Stimulated activated naive B cell treated with anti-CD40 and anti-IgM and Interleukin-4, amounts not matched to agents 10 μg/mL and 1 μg/mL and 100 μg/mL, for 72 hours (primary cell): Measurements from ENCODE around the gene PIRT.

ENCODE experiments used
- ATAC-seq, 2 donors: fragments of 150-1000 bp; cut with Tn5 transposase; replicated peaks; 2 replicates each; pipeline ENCODE4 v1.10.0; 2021; ENCODE audit warnings: moderate library complexity in 1 of 2
- DNase-seq: peaks from one replicate; pipeline ENCODE4 v3.0.0; 2021
- H3K27ac Mint-ChIP-seq: one replicate; pipeline ENCODE4 v1.8.0; 2022; ENCODE audit warnings: mild to moderate bottlenecking, mixed read lengths
- H3K27me3 Mint-ChIP-seq, 2 donors: one replicate each; pipeline ENCODE4 v1.8.0; 2022; ENCODE audit warnings: mixed read lengths in 2 of 2
- H3K36me3 Mint-ChIP-seq, 2 donors: one replicate each; pipeline ENCODE4 v1.8.0; 2022; ENCODE audit warnings: mixed read lengths in 2 of 2, mild to moderate bottlenecking in 1 of 2
- H3K4me1 Mint-ChIP-seq, 2 donors: one replicate each; pipeline ENCODE4 v1.8.0; 2022; ENCODE audit warnings: mixed read lengths in 2 of 2, mild to moderate bottlenecking in 1 of 2
- H3K4me3 Mint-ChIP-seq, 2 donors: one replicate each; pipeline ENCODE4 v1.8.0; 2022; ENCODE audit warnings: mild to moderate bottlenecking in 2 of 2, mixed read lengths in 2 of 2, moderate library complexity in 1 of 2
- H3K9me3 Mint-ChIP-seq, 2 donors: one replicate each; pipeline ENCODE4 v1.8.0; 2022; ENCODE audit warnings: mixed read lengths in 2 of 2, mild to moderate bottlenecking in 1 of 2

Gene PIRT

DNA sequence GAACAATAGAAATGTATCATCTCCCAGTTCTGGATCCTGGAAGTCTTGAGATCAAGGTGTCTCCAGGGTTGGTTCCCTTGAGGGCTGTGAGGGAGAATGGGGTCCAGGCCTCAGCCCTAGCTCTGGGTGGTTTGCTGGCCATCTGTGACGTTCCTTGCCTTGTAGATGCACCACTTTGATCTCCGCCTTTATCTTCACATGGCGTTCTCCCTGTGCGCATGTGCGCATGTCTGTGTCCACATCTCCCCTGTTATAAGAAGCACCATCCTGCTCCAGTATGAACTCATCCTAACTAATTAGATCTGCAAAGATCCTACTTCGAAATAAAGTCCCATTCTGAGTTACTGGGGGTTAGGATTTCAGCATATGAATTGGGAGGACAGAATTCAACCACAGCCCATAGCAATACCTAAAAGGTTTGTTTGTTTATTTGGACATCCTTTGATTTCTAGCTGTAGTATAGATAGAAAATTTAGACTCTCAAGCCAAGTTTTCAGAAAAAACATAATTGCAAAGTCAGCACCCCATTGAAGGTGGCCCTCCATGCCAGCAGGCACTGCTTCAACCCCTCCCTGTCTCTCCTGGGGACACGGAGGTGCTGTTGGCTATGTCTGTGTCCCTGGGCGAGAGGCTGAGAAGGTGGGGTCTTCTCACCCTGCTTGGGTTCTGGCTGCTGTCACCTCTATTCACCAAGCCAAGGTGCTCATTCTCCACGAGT, 31.2 kb downstream of the PIRT start:
- no peak overlapping the region for H3K4me3 Mint-ChIP-seq
- H3K4me1 Mint-ChIP-seq: peaks cover 0 to 2% of the 10 kb centered on the region in 2 donors
- DNase-seq (no peak), ATAC-seq (no peak)
- H3K27me3 Mint-ChIP-seq: peaks cover 0 to 4% of the 10 kb centered on the region in 2 donors
- H3K27ac Mint-ChIP-seq: no peak overlapping the region
- H3K9me3 Mint-ChIP-seq: peaks cover 0 to 2% of the 10 kb centered on the region in 2 donors
- H3K36me3 Mint-ChIP-seq: no peaks in the 10 kb centered on the region

DNA sequence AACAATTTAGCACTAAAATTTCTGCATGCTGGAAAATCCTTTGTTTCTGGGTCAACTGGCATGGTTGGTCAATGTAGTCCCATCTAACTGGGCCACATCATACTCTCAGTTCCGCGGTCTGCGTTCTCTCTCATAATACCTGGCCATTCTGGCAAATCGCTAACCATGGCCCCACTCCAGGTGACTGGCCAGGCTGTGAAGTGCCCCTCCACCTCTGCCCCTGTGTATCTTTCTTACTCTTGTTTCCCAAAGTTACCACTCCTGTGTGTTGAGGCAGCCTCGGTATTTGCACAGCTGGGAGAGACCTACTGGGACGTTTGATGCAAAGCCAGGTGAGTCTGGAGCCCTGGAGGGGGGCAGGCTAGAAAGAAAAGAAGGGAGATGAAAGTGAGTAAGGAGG, 32.0 kb downstream of the PIRT start:
- Mint-ChIP-seq H3K4me1 (peaks cover 0 to 2% of the 10 kb centered on the region in 2 donors), H3K9me3 (peaks cover 0 to 2% of the 10 kb centered on the region in 2 donors), H3K36me3 (no peaks in the 10 kb centered on the region), H3K27me3 (peaks cover 0 to 4% of the 10 kb centered on the region in 2 donors), H3K27ac (no peak overlapping the region), H3K4me3 (no peak overlapping the region)
- no peak for DNase-seq
- ATAC-seq: no peak

DNA sequence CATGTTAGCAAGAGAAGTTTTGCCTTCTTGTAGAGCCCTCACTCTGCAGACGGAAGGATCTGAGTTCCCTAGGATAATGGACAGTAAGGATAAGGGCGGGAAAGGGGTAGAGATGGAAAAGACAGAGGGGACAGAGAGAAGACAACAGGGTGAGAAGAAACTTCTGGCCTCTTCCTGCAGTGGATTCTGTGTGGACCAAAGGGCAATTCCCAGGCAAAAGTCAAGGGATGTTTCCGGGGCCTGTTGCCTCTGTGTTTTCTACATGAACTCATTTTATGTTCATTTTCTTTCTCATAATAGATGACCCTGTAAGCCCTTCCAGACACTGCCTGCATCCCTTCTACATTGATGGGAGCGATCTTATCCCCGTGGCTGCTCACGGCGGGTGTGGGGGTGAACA, 33.3 kb downstream of the PIRT start:
- Mint-ChIP-seq H3K27me3 (peaks cover 0 to 4% of the 10 kb centered on the region in 2 donors), H3K9me3 (peaks cover 0 to 2% of the 10 kb centered on the region in 2 donors), H3K36me3 (no peaks in the 10 kb centered on the region), H3K4me1 (peaks cover 0 to 2% of the 10 kb centered on the region in 2 donors), H3K27ac (no peak overlapping the region), H3K4me3 (no peak overlapping the region)
- ATAC-seq (no peak), DNase-seq (no peak)

DNA sequence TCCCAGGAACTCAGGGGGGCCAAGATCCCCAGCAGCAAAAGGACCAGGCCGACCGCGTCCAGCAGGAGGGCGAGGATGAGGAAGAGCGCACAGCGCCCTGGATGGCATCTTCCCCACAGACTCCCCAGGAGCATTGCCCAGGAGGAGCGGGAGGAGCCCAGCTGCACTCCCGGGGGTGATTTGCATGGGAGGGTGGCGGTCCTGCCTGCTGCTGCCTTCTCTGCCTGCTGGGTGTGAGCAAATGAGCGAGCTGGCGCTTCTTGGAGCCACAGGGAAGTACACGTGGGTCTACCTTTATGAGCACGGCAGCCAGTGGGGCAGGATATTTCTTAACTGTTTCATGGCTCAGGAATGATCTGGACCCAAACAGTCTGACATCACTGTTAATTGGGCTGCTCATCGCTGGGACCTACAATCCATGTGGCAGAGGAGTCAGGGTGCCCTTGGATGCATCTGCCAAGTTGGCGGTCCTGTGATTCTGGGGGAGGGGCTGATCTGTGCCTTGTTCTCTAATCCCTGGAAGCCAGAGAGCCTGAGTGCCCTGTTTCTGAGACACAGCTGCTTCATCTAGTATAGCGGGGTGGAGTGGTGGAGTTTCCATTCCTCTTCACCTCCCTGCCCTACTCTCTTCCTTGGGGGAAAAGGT, 33.9 kb downstream of the PIRT start, which contains the start of gene TMEM238L:
Gene TMEM238L (minus strand): TSS at position 270 of the 646 bp plus-strand sequence. CDS start 136 bp downstream, at position 134.
- H3K9me3 Mint-ChIP-seq: no peaks in the 10 kb centered on the region
- no peak for DNase-seq
- no peak for ATAC-seq
- H3K4me3 Mint-ChIP-seq: no peak within 1 kb of the TSS
- no peak within 1 kb of the TSS for H3K27ac Mint-ChIP-seq
- H3K4me1 Mint-ChIP-seq: peaks cover 0 to 2% of the 10 kb centered on the region in 2 donors
- peaks cover 0 to 4% of the 10 kb centered on the region in 2 donors for H3K27me3 Mint-ChIP-seq
- H3K36me3 Mint-ChIP-seq: no peaks in the 10 kb centered on the region

DNA sequence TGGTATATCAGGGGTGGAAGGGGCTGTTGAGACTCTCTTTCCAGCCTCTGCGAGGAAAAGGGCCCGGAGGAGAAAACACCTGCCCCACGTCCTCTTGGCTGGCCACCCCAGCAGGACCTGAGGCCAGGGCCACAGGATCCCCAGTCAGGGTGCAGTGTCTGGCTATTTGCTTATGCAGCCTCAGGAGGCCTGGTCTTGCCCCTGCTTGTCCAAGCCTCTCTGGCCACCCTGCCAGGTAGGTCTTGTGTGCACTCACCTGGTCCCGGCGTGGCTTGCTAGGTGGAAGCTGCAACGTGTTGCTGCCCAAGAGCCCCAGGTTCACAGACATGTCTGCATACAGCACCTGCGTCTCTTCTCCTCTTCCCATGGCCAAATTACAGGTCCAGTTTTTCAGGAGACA, 34.5 kb downstream of the PIRT start:
- Mint-ChIP-seq H3K4me1 (peaks cover 0 to 2% of the 10 kb centered on the region in 2 donors), H3K27me3 (peaks cover 0 to 4% of the 10 kb centered on the region in 2 donors), H3K4me3 (no peak overlapping the region), H3K36me3 (no peaks in the 10 kb centered on the region), H3K27ac (no peak overlapping the region), H3K9me3 (no peaks in the 10 kb centered on the region)
- no peak for ATAC-seq
- DNase-seq: no peak

DNA sequence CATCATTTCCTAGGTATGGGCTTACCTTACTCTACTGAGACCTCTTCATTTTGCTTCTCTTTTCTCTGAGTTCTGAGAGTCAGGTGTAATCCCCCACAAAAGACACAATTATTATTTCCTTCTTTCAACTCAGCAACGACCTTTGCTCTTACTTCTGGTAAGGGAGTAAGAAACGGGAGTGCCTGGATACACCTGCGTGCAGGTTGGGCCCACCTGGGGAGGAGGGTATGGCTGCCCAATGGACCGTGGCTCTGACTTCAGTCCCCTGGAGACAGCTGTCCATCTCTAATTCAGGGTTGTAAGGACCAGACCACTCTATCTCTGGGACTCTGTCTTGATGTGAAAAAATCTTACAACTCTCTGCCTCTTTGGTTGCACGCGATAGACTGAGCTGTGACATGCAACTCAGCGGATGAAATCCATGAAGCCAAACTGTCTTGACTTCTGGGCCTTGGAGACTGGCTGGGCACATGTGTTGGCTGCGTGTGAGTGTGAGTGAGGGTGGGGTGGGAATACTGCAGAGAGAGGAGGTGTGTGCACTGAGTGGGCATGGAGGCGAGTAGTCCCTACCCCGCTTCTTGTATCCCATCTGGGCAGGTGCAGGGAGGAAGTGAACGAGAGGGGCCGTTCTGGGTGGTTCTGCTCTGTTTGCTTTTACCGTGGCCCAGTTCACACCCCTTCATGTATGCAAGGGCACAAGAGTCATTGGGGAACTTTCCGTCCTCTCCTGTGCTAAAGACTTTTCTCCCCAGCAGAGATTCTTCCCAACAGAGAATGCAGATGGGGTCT, 35.2 kb downstream of the PIRT start:
- H3K27me3 Mint-ChIP-seq: peaks cover 0 to 4% of the 10 kb centered on the region in 2 donors
- DNase-seq: no peak
- no peaks in the 10 kb centered on the region for H3K36me3 Mint-ChIP-seq
- no peak overlapping the region for H3K27ac Mint-ChIP-seq
- no peak overlapping the region for H3K4me3 Mint-ChIP-seq
- ATAC-seq: no peak
- peaks cover 0 to 2% of the 10 kb centered on the region in 2 donors for H3K4me1 Mint-ChIP-seq
- H3K9me3 Mint-ChIP-seq: no peaks in the 10 kb centered on the region

DNA sequence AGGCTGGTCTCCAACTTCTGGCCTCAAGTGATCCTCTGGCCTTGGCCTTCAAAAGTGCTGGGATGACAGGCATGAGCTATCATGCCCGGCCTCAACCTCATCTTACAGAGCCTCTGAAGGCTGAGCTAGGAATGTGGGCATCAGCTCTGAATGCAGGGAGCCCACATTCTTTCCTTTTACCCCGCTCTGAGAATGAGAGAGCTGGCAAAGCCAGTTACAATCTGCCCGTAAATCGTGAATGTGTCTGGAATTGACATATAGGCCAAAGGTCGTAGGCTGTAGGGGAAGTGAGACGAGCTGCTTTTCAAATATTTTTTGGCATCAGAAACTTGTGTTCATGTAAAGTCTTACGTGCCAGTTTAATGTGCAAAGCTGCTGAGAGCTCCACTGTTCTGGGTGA, 38.5 kb downstream of the PIRT start:
- peaks cover 0 to 4% of the 10 kb centered on the region in 2 donors for H3K27me3 Mint-ChIP-seq
- H3K36me3 Mint-ChIP-seq: no peaks in the 10 kb centered on the region
- no peak for ATAC-seq
- H3K9me3 Mint-ChIP-seq: no peaks in the 10 kb centered on the region
- DNase-seq: no peak
- H3K4me3 Mint-ChIP-seq: no peak overlapping the region
- H3K4me1 Mint-ChIP-seq: peaks cover 0 to 2% of the 10 kb centered on the region in 2 donors
- H3K27ac Mint-ChIP-seq: no peak overlapping the region

DNA sequence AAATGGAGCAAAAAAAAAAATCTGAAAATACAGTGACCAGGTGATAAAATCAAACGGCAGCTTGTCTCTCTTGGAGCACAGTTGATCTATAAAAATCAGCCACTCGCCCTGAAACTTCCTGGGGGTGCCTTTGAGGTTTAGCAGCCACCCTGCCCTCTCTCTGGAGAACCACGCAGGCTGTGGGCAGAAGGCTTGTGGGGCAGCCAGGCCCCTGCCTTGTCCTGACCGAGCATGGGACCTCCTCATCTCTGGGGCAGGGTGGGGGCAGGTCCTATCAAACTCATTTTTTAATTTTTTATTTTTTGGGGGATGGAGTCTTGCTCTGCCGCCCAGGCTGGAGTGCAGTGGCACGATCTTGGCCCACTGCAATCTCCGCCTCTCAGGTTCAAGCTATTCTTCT, 39.0 kb downstream of the PIRT start:
- peaks cover 0 to 2% of the 10 kb centered on the region in 2 donors for H3K4me1 Mint-ChIP-seq
- no peaks in the 10 kb centered on the region for H3K9me3 Mint-ChIP-seq
- no peaks in the 10 kb centered on the region for H3K36me3 Mint-ChIP-seq
- DNase-seq (no peak), ATAC-seq (no peak)
- H3K4me3 Mint-ChIP-seq: no peak overlapping the region
- H3K27ac Mint-ChIP-seq: no peak overlapping the region
- H3K27me3 Mint-ChIP-seq: peaks cover 0 to 4% of the 10 kb centered on the region in 2 donors

DNA sequence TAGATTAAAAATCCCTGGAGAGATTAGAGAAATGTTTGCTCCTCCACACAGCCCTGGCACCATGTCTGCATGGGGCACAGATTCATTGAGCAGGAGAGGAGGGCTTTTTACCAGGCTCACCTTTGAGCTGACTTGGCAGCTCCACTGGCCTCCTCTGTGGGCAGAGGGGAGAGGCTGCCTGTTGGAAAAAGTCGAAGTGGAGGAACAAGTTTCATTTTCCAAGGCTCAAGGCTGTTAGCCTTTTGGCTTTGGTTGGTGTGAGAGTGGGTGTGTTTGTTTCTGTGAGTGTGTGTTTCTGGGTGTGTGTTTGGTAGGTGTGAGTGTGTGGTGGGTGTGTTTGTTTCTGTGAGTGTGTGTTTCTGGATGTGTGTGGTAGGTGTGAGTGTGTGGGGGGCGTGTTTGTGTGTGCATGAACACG, 39.5 kb downstream of the PIRT start:
- H3K27me3 Mint-ChIP-seq: peaks cover 0 to 4% of the 10 kb centered on the region in 2 donors
- H3K36me3 Mint-ChIP-seq: no peaks in the 10 kb centered on the region
- no peak overlapping the region for H3K4me3 Mint-ChIP-seq
- H3K27ac Mint-ChIP-seq: no peak overlapping the region
- H3K4me1 Mint-ChIP-seq: peaks cover 0 to 2% of the 10 kb centered on the region in 2 donors
- no peaks in the 10 kb centered on the region for H3K9me3 Mint-ChIP-seq
- DNase-seq (no peak), ATAC-seq (no peak)

DNA sequence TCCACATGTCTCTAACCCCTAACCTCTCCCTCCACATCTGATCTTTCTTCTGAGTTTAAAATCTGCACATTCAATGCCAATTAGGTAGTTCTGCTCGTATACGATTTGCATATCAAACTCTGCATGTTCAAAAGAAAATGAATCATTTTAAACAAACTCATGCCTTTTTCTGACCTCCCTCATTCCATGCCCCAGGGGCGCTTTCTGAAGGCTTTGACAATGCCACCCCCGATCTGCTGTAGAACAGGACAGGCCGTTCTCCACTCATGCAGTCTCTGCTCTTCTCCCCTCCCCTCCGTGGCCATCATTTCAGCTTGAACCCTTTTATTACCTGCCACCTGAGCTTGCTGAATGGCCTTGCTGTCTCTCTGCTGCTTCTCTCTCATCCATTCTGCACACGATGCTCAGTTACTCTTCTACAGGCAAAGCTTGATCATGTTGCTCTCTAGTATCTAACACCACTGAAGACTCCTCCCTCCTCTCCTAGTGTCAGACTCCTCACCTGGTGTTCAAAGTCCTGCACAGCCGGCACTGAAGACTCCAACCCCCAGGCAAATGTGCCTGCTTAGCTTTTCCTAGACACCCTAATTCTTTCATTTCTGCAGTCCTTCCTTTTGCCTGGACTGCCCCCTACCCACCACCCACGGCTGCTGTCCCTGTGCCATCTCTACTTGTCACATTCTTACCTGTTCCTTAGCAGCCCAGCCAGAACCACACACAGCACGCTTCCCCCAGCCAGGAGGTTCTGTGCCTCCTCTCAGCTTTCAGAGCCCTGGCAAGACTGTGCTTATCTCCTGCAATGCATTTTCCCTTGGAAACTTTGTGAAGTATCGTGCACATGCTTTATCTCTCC, 40.2 kb downstream of the PIRT start:
- Mint-ChIP-seq H3K4me3 (no peak overlapping the region), H3K9me3 (no peaks in the 10 kb centered on the region), H3K4me1 (peaks cover 0 to under 1% of the 10 kb centered on the region in 2 donors), H3K27ac (no peak overlapping the region), H3K36me3 (no peaks in the 10 kb centered on the region), H3K27me3 (peaks cover 0 to 1% of the 10 kb centered on the region in 2 donors)
- DNase-seq: no peak
- no peak for ATAC-seq

DNA sequence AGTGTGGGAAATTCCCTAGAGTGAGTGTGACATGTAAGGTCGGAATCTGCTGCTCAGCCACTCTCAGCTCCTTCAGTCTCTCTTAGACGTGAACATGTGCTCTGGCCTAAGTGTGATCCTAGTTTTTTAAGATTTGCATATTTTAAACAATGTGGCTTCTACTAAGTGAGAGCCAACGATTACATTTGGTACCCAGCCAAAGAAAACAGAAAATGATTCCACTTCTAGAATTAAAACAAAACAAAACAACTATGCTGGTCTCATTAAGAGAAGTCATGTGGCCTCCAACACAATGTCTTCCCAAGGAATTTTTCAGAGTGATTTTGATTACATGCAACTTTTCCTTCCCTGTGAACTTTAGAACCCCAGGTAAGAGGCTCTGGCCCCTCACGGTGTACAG, 44.1 kb downstream of the PIRT start:
- DNase-seq: no peak
- H3K9me3 Mint-ChIP-seq: no peaks in the 10 kb centered on the region
- ATAC-seq: no peak
- no peak overlapping the region for H3K27ac Mint-ChIP-seq
- no peaks in the 10 kb centered on the region for H3K27me3 Mint-ChIP-seq
- no peaks in the 10 kb centered on the region for H3K4me1 Mint-ChIP-seq
- H3K36me3 Mint-ChIP-seq: no peaks in the 10 kb centered on the region
- no peak overlapping the region for H3K4me3 Mint-ChIP-seq

DNA sequence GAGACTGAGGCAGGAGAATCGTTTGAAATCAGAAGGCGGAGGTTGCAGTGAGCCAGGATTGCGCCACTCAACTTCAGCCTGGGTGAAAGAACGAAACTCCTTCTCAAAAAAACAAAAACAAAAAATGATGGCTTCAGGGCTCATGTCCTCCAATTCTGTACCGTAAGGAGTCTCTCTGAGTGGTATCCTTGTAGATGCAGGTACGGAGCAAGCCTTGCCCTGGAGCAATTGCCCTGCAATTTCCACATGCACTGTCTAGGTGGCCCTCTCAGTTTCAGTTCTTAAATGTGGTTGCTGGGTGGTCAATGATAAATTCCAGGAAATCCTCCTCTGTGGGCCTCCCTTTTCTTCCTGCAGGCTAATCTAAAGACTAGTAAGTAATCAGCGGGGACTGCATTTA, 44.6 kb downstream of the PIRT start:
- Mint-ChIP-seq H3K36me3 (no peaks in the 10 kb centered on the region), H3K9me3 (no peaks in the 10 kb centered on the region), H3K4me1 (no peaks in the 10 kb centered on the region), H3K27ac (no peak overlapping the region), H3K4me3 (no peak overlapping the region), H3K27me3 (no peaks in the 10 kb centered on the region)
- ATAC-seq (no peak), DNase-seq (no peak)

DNA sequence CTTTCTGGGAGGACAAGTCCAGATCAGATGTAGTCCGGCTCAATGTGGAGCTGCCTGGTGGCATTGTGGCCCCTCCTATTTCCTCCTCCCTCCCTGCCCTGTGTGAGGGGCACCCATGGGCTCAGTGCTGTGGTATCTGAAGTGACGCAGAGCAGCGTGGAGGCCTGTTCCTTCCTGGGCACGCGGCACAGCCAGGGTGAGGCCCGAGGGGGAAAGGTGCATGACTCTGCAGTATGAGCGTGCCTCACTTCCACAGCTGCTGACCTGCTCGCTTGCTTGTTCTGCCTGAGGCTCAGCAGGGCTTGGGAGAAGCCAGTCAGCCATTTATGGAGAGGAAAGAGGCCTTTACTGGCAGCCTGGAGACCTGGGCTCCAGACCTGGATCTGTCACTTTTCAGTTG, 45.7 kb downstream of the PIRT start:
- Mint-ChIP-seq H3K4me1 (no peaks in the 10 kb centered on the region), H3K27me3 (no peaks in the 10 kb centered on the region), H3K9me3 (no peaks in the 10 kb centered on the region), H3K36me3 (no peaks in the 10 kb centered on the region), H3K27ac (no peak overlapping the region), H3K4me3 (no peak overlapping the region)
- DNase-seq (peak; percentile 1), ATAC-seq (peak; percentile 49 to 76)
